Neural cell (in vitro differentiated cells): Measurements from ENCODE around the gene RUFY2. TPM values are rescaled to one million over a fixed set of nuclear protein-coding genes. Genes with fewer than 3 reads are reported as not detected.

ENCODE experiments used
- H2AFZ ChIP-seq: fragments of 200-600, 300-800 bp; sonication (generic), shearing (Covaris generic); 2 replicates; pipeline ENCODE4 v1.6.0; 2014; ENCODE audit warnings: low read depth, mild to moderate bottlenecking, antibody characterized with exemption, low read length, moderate library complexity
- H3F3A ChIP-seq: fragments of 200-600 bp; shearing (Covaris generic); 2 replicates; pipeline ENCODE4 v1.6.1; 2016; ENCODE audit warnings: mild to moderate bottlenecking, moderate library complexity, mixed read lengths, antibody characterized with exemption, low read length; ENCODE audit not compliant: insufficient read depth, poor library complexity, severe bottlenecking
- H3K27ac ChIP-seq: fragments of 200-600, 300-800 bp; sonication (generic), shearing (Covaris generic); 2 replicates; pipeline ENCODE4 v1.5.1; 2014; ENCODE audit warnings: mild to moderate bottlenecking, low read length, moderate library complexity
- H3K27me3 ChIP-seq: fragments of 300-800, 200-600 bp; sonication (generic), shearing (Covaris generic); 2 replicates; pipeline ENCODE4 v1.6.0; 2014; ENCODE audit warnings: mild to moderate bottlenecking, low read depth, low read length, moderate library complexity; ENCODE audit not compliant: insufficient read depth
- H3K36me3 ChIP-seq: fragments of 300-800, 200-600 bp; sonication (generic), shearing (Covaris generic); 2 replicates; pipeline ENCODE4 v1.5.1; 2014; ENCODE audit warnings: mild to moderate bottlenecking, antibody characterized with exemption, low read length, moderate library complexity; ENCODE audit not compliant: insufficient read depth
- H3K4me2 ChIP-seq: fragments of 300-800, 200-600 bp; sonication (generic), shearing (Covaris generic); 2 replicates; pipeline ENCODE4 v1.6.0; 2014; ENCODE audit warnings: mild to moderate bottlenecking, low read length
- H3K4me3 ChIP-seq: fragments of 300-800, 200-600 bp; sonication (generic), shearing (Covaris generic); 2 replicates; pipeline ENCODE4 v1.5.1; 2014; ENCODE audit warnings: mild to moderate bottlenecking, low read length, moderate library complexity
- H3K79me2 ChIP-seq: fragments of 200-600 bp; shearing (Covaris generic); replicated peaks from 2 replicates; pipeline ENCODE4 v1.6.0; 2014; ENCODE audit warnings: mild to moderate bottlenecking, low read length, moderate library complexity; ENCODE audit not compliant: insufficient read depth
- H3K9ac ChIP-seq: fragments of 300-800, 200-600 bp; sonication (generic), shearing (Covaris generic); 2 replicates; pipeline ENCODE4 v1.6.1; 2016; ENCODE audit warnings: mild to moderate bottlenecking, low read length, mixed read lengths
- H3K9me2 ChIP-seq: fragments of 200-600 bp; shearing (Covaris generic); 2 replicates; pipeline ENCODE4 v1.6.1; 2016; ENCODE audit warnings: mild to moderate bottlenecking, low read length, mixed read lengths; ENCODE audit not compliant: insufficient read depth
- H3K9me3 ChIP-seq: fragments of 200-600, 300-800 bp; sonication (generic), shearing (Covaris generic); 2 replicates; pipeline ENCODE4 v1.6.1; 2016; ENCODE audit warnings: mild to moderate bottlenecking, mixed run types, low read length, moderate library complexity, mixed read lengths
- H4K20me1 ChIP-seq: fragments of 200-600 bp; shearing (Covaris generic); 2 replicates; pipeline ENCODE4 v1.6.1; 2016; ENCODE audit warnings: mild to moderate bottlenecking, mixed run types; ENCODE audit not compliant: insufficient read depth
- EP300 ChIP-seq: fragments of 450-650 bp; conservative IDR thresholded peaks from 2 replicates; pipeline ENCODE4 v1.6.1; 2014; ENCODE audit warnings: antibody characterized with exemption, mild to moderate bottlenecking, moderate library complexity; ENCODE audit not compliant: poor library complexity, severe bottlenecking
- EZH2 ChIP-seq: fragments of 200-600, 300-800 bp; shearing (Covaris generic), sonication (generic); IDR thresholded peaks from 2 replicates; pipeline ENCODE4 v1.6.1; 2014; ENCODE audit warnings: antibody characterized with exemption, low read length, borderline replicate concordance, mild to moderate bottlenecking; ENCODE audit not compliant: insufficient read depth, poor library complexity, severe bottlenecking
- MXI1 ChIP-seq: fragments of 450-650 bp; conservative IDR thresholded peaks from 2 replicates; pipeline ENCODE4 v1.6.1; 2014; ENCODE audit warnings: antibody characterized with exemption, mild to moderate bottlenecking; ENCODE audit not compliant: poor library complexity, severe bottlenecking
- POLR2AphosphoS5 ChIP-seq: IDR thresholded peaks from 2 replicates; pipeline ENCODE4 v1.6.1; 2012
- RAD21 ChIP-seq: fragments of 450-650 bp; conservative IDR thresholded peaks from 2 replicates; pipeline ENCODE4 v1.6.1; 2014; ENCODE audit warnings: antibody characterized with exemption, mild to moderate bottlenecking, moderate library complexity
- SMC3 ChIP-seq: fragments of 450-650 bp; conservative IDR thresholded peaks from 2 replicates; pipeline ENCODE4 v1.6.1; 2014; ENCODE audit warnings: antibody characterized with exemption, mild to moderate bottlenecking, moderate library complexity; ENCODE audit not compliant: poor library complexity
- TAF1 ChIP-seq: IDR thresholded peaks from 2 replicates; pipeline ENCODE4 v1.6.1; 2012; ENCODE audit warnings: low read depth
- polyA plus RNA-seq: library from polyadenylated mRNA; depleted of rRNA; stranded (reverse); fragments of >200 nt; gene quantifications from 2 replicates; pipeline ENCODE4 v1.2.3, GENCODE V29; 2014
- TF ChIP-seq, protein P1 (sequence below): IDR thresholded peaks from 2 replicates; pipeline ENCODE4 v1.6.1; 2012; ENCODE audit warnings: borderline replicate concordance
- TF ChIP-seq, protein P2 (sequence below): fragments of 450-650 bp; IDR thresholded peaks from 2 replicates; pipeline ENCODE4 v1.5.1; 2014; ENCODE audit warnings: antibody characterized with exemption, mild to moderate bottlenecking, moderate library complexity; ENCODE audit not compliant: poor library complexity, severe bottlenecking

The RUFY2 gene
- polyA plus RNA-seq, 1 donor from 2014 or later = 168 TPM

DNA sequence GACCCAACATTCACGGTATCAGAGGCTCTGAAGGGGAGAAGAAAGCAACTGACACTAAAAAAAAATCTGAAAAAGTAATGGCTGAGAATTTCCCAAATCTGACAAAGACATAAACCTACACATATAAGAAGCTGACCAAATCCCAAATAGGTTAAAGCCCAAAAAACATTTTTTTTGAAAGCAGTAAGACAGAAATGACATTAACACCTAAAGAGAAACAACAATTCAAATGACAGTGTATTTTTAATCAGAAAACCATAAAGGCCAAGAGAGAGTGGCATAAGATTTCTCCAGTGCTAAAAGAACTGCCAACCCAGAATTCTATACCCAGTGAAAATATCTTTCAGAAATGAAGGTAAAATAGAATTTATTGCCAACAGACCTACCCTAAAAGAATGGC is 35.5 kb downstream of the RUFY2 start:
- Histone ChIP-seq H4K20me1 (no peaks in the 10 kb centered on the region), H3K36me3 (no peaks in the 10 kb centered on the region), H3K9me2 (no peaks in the 10 kb centered on the region), H3K9me3 (no peaks in the 10 kb centered on the region), H3K9ac (no peak overlapping the region), H3K4me2 (no peak overlapping the region), H3K27ac (no peak overlapping the region), H2AFZ (no peak overlapping the region), H3K27me3 (no peaks in the 10 kb centered on the region), H3K4me3 (no peak overlapping the region), H3F3A (no peaks in the 10 kb centered on the region), H3K79me2 (no peaks in the 10 kb centered on the region)
- TF ChIP-seq, protein P1, sequence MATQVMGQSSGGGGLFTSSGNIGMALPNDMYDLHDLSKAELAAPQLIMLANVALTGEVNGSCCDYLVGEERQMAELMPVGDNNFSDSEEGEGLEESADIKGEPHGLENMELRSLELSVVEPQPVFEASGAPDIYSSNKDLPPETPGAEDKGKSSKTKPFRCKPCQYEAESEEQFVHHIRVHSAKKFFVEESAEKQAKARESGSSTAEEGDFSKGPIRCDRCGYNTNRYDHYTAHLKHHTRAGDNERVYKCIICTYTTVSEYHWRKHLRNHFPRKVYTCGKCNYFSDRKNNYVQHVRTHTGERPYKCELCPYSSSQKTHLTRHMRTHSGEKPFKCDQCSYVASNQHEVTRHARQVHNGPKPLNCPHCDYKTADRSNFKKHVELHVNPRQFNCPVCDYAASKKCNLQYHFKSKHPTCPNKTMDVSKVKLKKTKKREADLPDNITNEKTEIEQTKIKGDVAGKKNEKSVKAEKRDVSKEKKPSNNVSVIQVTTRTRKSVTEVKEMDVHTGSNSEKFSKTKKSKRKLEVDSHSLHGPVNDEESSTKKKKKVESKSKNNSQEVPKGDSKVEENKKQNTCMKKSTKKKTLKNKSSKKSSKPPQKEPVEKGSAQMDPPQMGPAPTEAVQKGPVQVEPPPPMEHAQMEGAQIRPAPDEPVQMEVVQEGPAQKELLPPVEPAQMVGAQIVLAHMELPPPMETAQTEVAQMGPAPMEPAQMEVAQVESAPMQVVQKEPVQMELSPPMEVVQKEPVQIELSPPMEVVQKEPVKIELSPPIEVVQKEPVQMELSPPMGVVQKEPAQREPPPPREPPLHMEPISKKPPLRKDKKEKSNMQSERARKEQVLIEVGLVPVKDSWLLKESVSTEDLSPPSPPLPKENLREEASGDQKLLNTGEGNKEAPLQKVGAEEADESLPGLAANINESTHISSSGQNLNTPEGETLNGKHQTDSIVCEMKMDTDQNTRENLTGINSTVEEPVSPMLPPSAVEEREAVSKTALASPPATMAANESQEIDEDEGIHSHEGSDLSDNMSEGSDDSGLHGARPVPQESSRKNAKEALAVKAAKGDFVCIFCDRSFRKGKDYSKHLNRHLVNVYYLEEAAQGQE = no peak
- no peak for TF ChIP-seq TAF1
- TF ChIP-seq EP300 = no peak
- no peak for TF ChIP-seq MXI1
- TF ChIP-seq POLR2AphosphoS5 = no peak
- no peak for TF ChIP-seq SMC3
- TF ChIP-seq, protein P2, sequence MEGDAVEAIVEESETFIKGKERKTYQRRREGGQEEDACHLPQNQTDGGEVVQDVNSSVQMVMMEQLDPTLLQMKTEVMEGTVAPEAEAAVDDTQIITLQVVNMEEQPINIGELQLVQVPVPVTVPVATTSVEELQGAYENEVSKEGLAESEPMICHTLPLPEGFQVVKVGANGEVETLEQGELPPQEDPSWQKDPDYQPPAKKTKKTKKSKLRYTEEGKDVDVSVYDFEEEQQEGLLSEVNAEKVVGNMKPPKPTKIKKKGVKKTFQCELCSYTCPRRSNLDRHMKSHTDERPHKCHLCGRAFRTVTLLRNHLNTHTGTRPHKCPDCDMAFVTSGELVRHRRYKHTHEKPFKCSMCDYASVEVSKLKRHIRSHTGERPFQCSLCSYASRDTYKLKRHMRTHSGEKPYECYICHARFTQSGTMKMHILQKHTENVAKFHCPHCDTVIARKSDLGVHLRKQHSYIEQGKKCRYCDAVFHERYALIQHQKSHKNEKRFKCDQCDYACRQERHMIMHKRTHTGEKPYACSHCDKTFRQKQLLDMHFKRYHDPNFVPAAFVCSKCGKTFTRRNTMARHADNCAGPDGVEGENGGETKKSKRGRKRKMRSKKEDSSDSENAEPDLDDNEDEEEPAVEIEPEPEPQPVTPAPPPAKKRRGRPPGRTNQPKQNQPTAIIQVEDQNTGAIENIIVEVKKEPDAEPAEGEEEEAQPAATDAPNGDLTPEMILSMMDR = no peak
- TF ChIP-seq RAD21 = no peak
- TF ChIP-seq EZH2 = no peak

DNA sequence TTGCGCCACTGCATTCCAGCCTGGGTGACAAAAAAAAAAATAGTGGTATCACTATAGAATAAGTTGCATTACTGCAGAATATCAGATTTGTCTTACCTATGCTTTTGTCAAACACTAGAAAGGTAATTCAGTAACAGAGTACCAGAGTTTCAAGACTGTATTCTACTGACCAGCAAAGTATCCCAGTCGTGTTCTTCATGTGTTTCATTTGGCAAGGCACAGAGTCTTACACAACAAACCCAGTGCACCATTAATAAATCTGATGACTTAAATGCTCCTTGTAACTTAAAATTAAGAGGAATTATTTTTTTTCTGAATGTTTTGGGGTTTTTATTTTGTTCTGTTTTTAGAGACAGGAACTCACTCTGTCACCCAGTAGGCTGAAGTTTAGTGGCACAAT is 40.0 kb downstream of the RUFY2 start:
- Histone ChIP-seq H3K4me3 (no peak overlapping the region), H4K20me1 (no peaks in the 10 kb centered on the region), H3K9me2 (no peaks in the 10 kb centered on the region), H3K27me3 (no peaks in the 10 kb centered on the region), H3K4me2 (no peak overlapping the region), H3K9ac (no peak overlapping the region), H3K36me3 (no peaks in the 10 kb centered on the region), H2AFZ (no peak overlapping the region), H3K9me3 (no peaks in the 10 kb centered on the region), H3K79me2 (no peaks in the 10 kb centered on the region), H3K27ac (no peak overlapping the region), H3F3A (no peaks in the 10 kb centered on the region)
- TF ChIP-seq TAF1 = no peak
- TF ChIP-seq EZH2 = no peak
- no peak for TF ChIP-seq POLR2AphosphoS5
- no peak for TF ChIP-seq SMC3
- TF ChIP-seq, protein P2 = no peak
- no peak for TF ChIP-seq RAD21
- no peak for TF ChIP-seq MXI1
- TF ChIP-seq, protein P1 = no peak
- TF ChIP-seq EP300 = no peak
